ENCODE data around the gene PCK2. TPM values are rescaled to one million over a fixed set of nuclear protein-coding genes. Genes with fewer than 3 reads are reported as not detected.

PCK2 gene
- total and polyA plus RNA-seq, 2 of the 8 experiments (the other 6 are each of a cell fraction or from before 2014, with no cell fraction given), result 81.9 to 115 TPM

DNA sequence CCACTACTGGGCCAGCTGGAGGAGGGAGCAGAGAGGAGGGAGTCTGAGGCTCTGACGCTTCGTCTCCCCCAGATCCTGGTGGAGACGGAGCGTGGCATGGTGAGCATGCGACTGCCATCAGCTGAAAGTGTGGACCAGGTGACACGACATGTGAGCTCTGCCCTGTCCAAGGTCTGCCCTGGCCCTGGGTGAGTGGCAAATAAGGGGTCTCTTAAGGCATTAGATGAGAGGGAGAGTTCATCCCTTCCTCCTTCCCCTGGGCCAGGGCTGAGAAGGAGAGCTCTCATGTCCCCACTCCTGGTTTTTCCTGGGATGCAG, 39.8 kb upstream of the PCK2 start:
- POLR2A ChIA-PET (ENCODE audit: partially characterized antibody), result interaction anchor here (1.2 to 6.5 kb wide), 2 partner anchors 39 to 53 kb away, joined by 4 to 97 read pairs; partner anchors contain the start of gene PCK2

More for the DNA sequence above, 39.8 kb upstream of the PCK2 start:
- Histone ChIP-seq H4K8ac (ENCODE audit: extremely low read depth, insufficient read depth, low read length) (no peak overlapping the region), H3K27me3 (replicated peaks in 1 of 4; ENCODE audit: control insufficient read depth in 3 of 4, extremely low read depth in 1 of 4, insufficient read depth in 3 of 4, low read length in 3 of 4) (no peaks in the 10 kb centered on the region; a peak in 1 of 7 replicates), H4K20me1 (replicated peaks in 1 of 2; ENCODE audit: control insufficient read depth in 1 of 2, insufficient read depth in 2 of 2, low read length in 2 of 2) (peaks cover 2% of the 10 kb centered on the region in 2 experiments), H3K14ac (ENCODE audit: insufficient read length) (no peak overlapping the region), H3K4me2 (ENCODE audit: insufficient read depth in 1 of 2, low read depth in 2 of 2, low read length in 2 of 2) (no peak overlapping the region), H4K91ac (replicated peaks; ENCODE audit: insufficient read length, low read length) (no peak overlapping the region), H2AFZ (ENCODE audit: low read length) (no peak overlapping the region), H3K56ac (replicated peaks; ENCODE audit: insufficient read length, low read depth, low read length) (no peak overlapping the region), H2BK12ac (ENCODE audit: low read depth, low read length) (no peak overlapping the region), H3K4me3 (ENCODE audit: extremely low read depth in 1 of 4, insufficient read depth in 2 of 4, low read depth in 3 of 4, low read length in 4 of 4) (no peak overlapping the region), H2BK20ac (ENCODE audit: low read length) (no peak overlapping the region), H2BK120ac (replicated peaks; ENCODE audit: low read depth, low read length) (no peak overlapping the region), H3K27ac (ENCODE audit: low read depth, low read length) (no peak overlapping the region), H3K4me1 (replicated peaks in 1 of 4; ENCODE audit: control insufficient read depth in 3 of 4, insufficient read depth in 4 of 4, low read length in 3 of 4) (peaks cover 0 to 10% (median 6%) of the 10 kb centered on the region in 4 experiments; a peak in 5 of 7 replicates), H3K36me3 (ENCODE audit: control insufficient read depth in 2 of 4, insufficient read depth in 4 of 4, low read length in 3 of 4) (no peaks in the 10 kb centered on the region; a peak in 1 of 8 replicates), H3K4ac (replicated peaks; ENCODE audit: insufficient read length, low read depth, low read length) (no peak overlapping the region), H3K79me2 (ENCODE audit: control insufficient read depth in 1 of 2, insufficient read depth in 2 of 2, low read length in 2 of 2) (no peaks in the 10 kb centered on the region), H2AK5ac (ENCODE audit: low read depth, low read length) (no peak overlapping the region), H2BK5ac (ENCODE audit: low read depth, low read length) (no peak overlapping the region), H3K18ac (ENCODE audit: extremely low read depth, low read length) (no peak overlapping the region), H3K9me3 (ENCODE audit: insufficient read depth in 2 of 2, low read depth in 1 of 2, low read length in 1 of 2) (no peaks in the 10 kb centered on the region), H2BK15ac (ENCODE audit: low read length) (no peak overlapping the region), H3K9ac (replicated peaks in 1 of 4; ENCODE audit: extremely low read depth in 1 of 4, low read depth in 3 of 4, low read length in 3 of 4) (no peak overlapping the region), H3K23ac (ENCODE audit: insufficient read length) (no peak overlapping the region), H4K5ac (ENCODE audit: insufficient read length, low read depth, low read length) (no peak overlapping the region), H3K23me2 (ENCODE audit: low read depth, low read length) (peaks cover 9% of the 10 kb centered on the region), H3K79me1 (ENCODE audit: low read depth, low read length) (no peaks in the 10 kb centered on the region)
- 84% methylated on average over 6 of the region's 6 CpGs; no CpG with 5 or more reads in 1 of the 2 experiments for WGBS, 2 experiments (ENCODE audit: extremely low coverage in 1 of 2, insufficient coverage in 1 of 2, insufficient read length in 1 of 2, insufficient replicate concordance in 2 of 2, low coverage in 1 of 2, low lambda C conversion rate in 2 of 2, missing lambda C conversion rate in 1 of 2)
- FAIRE-seq (no peak), DNase-seq (ENCODE audit: low read depth in 1 of 2, low spot score in 2 of 2) (no peak)
- CTCF ChIA-PET (ENCODE audit: partially characterized antibody), result interaction anchor here (0.9 to 9.6 kb wide), 10 partner anchors 14 to 107 kb away, joined by 3 to 234 read pairs (median 4); partner anchors contain the start of genes DCAF11, IRF9, NRL and PCK2
- TF ChIP-seq CREB1 (IDR thresholded peaks at IDR 0.05) (no peak), ZNF274 (IDR thresholded peaks at IDR 0.05; ENCODE audit: borderline replicate concordance, extremely low read depth, low read length) (no peak), CTBP2 (IDR thresholded peaks at IDR 0.05; ENCODE audit: borderline replicate concordance, insufficient read depth, insufficient read length, low read length) (no peak), TBP (IDR thresholded peaks at IDR 0.05; ENCODE audit: low read depth, low read length) (no peak), TAF1 (IDR thresholded peaks at IDR 0.05; ENCODE audit: low read depth, low read length) (no peak), POU5F1 (IDR thresholded peaks at IDR 0.05; ENCODE audit: low read depth, low read length) (no peak), TEAD4 (IDR thresholded peaks at IDR 0.05; ENCODE audit: low read depth, low read length) (no peak)

Measured in H1 (cell line).